BJ (cell line): ENCODE measurements around the gene SLC47A1. TPM values are rescaled to one million over a fixed set of nuclear protein-coding genes. Genes with fewer than 3 reads are reported as not detected.

Source experiments
- CTCF ChIA-PET: fragments of 350-600 bp; formaldehyde crosslinking; extraction: SDS; loops from one replicate; lab custom pipeline; 2021; ENCODE audit warnings: antibody characterized with exemption, inconsistent platforms; lab: Yijun Ruan, JAX
- POLR2A ChIA-PET: fragments of 300-600 bp; sonication (Branson Sonifier 250); formaldehyde crosslinking; extraction: SDS; loops from one replicate; lab custom pipeline; 2021; ENCODE audit warnings: antibody characterized with exemption; lab: Charles Lee
- DNase-seq: peaks from one replicate; pipeline ENCODE4 v3.0.0-alpha.2; 2011; ENCODE audit warnings: low read depth
- H3K27me3 ChIP-seq: 2 replicates; pipeline ENCODE4 v1.6.0; 2011; ENCODE audit warnings: low read length; ENCODE audit not compliant: control insufficient read depth, insufficient read depth
- H3K36me3 ChIP-seq: 2 replicates; pipeline ENCODE4 v1.5.1; 2011; ENCODE audit warnings: low read length; ENCODE audit not compliant: control insufficient read depth, insufficient read depth
- H3K4me3 ChIP-seq: 2 replicates; pipeline ENCODE4 v1.5.1; 2011; ENCODE audit warnings: low read depth, mild to moderate bottlenecking, control low read depth, low read length
- polyA plus RNA-seq: library from polyadenylated mRNA; depleted of rRNA; stranded (reverse); fragments of >200 nt; gene quantifications from 2 replicates; pipeline ENCODE4 v1.2.3, GENCODE V29; 2011
- TF ChIP-seq, protein P1 (sequence below): IDR thresholded peaks from 2 replicates; pipeline ENCODE4 v1.5.1; 2011; ENCODE audit warnings: low read depth, mild to moderate bottlenecking, control low read depth, inconsistent platforms, low read length, moderate library complexity; ENCODE audit not compliant: insufficient read depth

Gene SLC47A1
- polyA plus RNA-seq, 1 experiment = 0.22 TPM

DNA sequence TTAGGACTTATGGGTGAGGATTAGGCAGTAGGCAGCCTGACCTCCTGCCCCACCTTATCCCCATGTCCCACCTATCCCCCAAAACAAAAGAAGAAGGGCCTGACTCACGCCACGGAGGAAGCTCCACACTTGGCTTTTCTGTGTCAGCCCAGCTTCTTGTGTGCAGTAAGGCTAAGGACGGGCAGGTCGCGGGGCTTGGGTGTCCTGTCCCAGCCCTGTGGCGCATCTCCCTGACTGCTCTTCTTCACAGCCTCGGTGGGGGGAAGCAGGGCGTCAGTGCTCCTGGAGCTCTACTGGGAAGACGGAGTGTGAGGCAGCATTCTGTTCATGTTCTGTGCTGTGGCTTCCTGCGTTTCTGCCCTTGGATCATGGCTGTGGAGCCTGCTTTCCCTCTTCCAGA is 80.3 kb downstream of the SLC47A1 start:
- Histone ChIP-seq H3K36me3 (no peaks in the 10 kb centered on the region), H3K27me3 (peaks cover 2% of the 10 kb centered on the region), H3K4me3 (no peak overlapping the region)
- TF ChIP-seq, protein P1, sequence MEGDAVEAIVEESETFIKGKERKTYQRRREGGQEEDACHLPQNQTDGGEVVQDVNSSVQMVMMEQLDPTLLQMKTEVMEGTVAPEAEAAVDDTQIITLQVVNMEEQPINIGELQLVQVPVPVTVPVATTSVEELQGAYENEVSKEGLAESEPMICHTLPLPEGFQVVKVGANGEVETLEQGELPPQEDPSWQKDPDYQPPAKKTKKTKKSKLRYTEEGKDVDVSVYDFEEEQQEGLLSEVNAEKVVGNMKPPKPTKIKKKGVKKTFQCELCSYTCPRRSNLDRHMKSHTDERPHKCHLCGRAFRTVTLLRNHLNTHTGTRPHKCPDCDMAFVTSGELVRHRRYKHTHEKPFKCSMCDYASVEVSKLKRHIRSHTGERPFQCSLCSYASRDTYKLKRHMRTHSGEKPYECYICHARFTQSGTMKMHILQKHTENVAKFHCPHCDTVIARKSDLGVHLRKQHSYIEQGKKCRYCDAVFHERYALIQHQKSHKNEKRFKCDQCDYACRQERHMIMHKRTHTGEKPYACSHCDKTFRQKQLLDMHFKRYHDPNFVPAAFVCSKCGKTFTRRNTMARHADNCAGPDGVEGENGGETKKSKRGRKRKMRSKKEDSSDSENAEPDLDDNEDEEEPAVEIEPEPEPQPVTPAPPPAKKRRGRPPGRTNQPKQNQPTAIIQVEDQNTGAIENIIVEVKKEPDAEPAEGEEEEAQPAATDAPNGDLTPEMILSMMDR = no peak
- ChIA-PET POLR2A (no interaction called here), CTCF (no interaction called here)
- no peak for DNase-seq

DNA sequence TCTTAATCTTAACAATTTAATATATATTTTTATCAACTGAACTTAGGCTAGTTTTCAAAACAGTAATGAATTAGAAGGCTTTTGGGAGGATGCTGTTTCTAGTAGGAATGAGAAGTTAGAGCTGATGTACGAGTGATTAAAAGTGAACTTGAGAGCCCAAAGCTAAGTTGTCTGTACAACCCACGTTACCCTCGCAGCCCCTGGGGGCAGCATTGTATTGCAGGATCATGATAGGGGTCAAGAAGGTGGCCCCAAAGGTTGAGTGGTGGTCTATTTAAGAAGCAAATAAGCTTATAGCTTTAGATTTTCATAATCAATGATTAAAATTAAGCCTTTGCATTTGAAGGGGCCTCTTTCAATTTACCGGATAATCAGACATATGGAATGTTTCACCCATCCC is 81.2 kb downstream of the SLC47A1 start:
- TF ChIP-seq, protein P1 = no peak
- no peak overlapping the region for H3K4me3 ChIP-seq

DNA sequence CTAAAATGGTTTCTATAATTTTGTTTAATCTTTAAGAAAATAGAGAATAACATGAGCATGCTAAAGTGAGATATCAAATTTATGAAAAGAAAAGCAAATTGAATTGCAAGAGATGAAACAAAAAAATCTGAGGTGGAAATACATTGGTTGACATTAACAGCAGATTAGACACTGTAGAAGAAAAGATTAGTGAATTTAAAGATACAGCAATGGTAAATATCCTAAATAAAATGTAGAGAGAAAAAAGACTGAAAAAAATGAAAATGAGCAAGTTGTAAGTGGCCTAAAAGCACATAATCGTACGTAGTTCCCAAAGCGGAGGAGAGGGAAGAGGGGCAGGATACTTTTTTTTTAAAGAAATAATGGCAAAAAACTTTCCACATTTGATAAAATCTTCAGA is 84.4 kb downstream of the SLC47A1 start:
- Histone ChIP-seq H3K36me3 (no peaks in the 10 kb centered on the region), H3K4me3 (no peak overlapping the region), H3K27me3 (peaks cover 2% of the 10 kb centered on the region)
- ChIA-PET POLR2A (no interaction called here), CTCF (no interaction called here)
- DNase-seq = no peak
- TF ChIP-seq, protein P1 = no peak

More for the DNA sequence above, 81.2 kb downstream of the SLC47A1 start:
- ChIA-PET CTCF (interaction anchor here (0.6 kb wide), 1 partner anchor 152 kb away, joined by 3 read pairs; no protein-coding TSS in a partner anchor), POLR2A (no interaction called here)
- H3K27me3 ChIP-seq = peaks cover 2% of the 10 kb centered on the region
- H3K36me3 ChIP-seq = no peaks in the 10 kb centered on the region
- no peak for DNase-seq

DNA sequence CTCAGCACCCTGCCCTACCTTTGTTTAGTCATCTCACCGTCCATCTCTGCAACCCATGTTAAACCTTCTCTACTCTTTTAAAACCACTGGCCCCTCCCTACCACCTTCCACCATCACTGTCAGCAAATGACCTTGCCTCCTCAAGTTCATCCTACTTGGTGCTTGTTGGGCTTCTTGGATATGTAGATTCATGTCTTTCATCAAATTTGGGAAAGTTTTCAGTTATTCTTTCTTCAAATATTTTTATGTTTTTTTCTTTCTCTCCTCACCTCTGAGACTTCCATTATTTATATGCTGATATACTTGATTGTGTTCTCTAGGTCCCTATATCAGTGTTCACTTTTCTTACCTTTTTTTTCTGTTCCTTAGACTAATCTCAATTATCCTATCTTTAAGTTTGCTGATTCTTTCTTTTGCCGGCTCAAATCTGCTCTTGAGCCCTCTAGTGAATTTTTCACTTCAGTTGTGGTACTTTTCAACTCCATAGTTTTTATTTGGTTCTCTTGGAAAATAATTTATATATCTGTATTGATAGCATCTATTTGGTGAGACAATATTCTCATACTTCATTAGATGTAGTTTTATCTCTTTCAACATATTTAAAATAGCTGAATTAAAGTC is 86.2 kb downstream of the SLC47A1 start:
- TF ChIP-seq, protein P1 = no peak
- peaks cover 2% of the 10 kb centered on the region for H3K27me3 ChIP-seq
- H3K4me3 ChIP-seq = no peak overlapping the region
- no peaks in the 10 kb centered on the region for H3K36me3 ChIP-seq
- DNase-seq = no peak
- POLR2A ChIA-PET = no interaction called here
- CTCF ChIA-PET = no interaction called here

DNA sequence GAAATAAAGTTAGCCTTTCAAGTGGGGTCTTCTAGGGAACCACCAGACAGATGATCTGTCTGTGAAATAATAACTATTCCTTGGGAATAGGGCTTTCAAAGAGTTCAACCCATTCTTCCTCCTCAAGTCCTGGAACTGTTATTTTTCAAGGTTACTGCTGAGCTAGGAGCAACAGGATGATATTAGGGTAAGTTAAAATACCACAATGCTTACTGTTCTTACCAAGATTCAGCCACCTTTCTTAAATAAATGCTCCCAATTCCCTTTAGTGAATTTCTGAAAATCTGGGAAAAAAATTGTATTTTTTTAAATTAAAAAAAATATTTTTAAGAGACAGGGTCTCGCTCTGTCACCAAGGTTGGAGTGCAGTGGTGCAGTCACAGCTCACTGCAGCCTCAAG is 88.0 kb downstream of the SLC47A1 start:
- Histone ChIP-seq H3K4me3 (no peak overlapping the region), H3K36me3 (no peaks in the 10 kb centered on the region), H3K27me3 (peaks cover 4% of the 10 kb centered on the region)
- no peak for DNase-seq
- TF ChIP-seq, protein P1 = no peak
- ChIA-PET CTCF (no interaction called here), POLR2A (no interaction called here)
